Activated CD8-positive, alpha-beta T cell treated with anti-CD3 and anti-CD28 coated beads, Interleukin-2, amount 10 ng/mL, durations not matched to agents 7 days and 5 days (primary cell): Measurements from ENCODE around the gene ENTPD1. TPM values are rescaled to one million over a fixed set of nuclear protein-coding genes. Genes with fewer than 3 reads are reported as not detected.

Experiments
- ATAC-seq: fragments of 150-1000 bp; cut with Tn5 transposase; one replicate; pipeline ENCODE4 v1.10.0; 2021; ENCODE audit warnings: moderate library complexity
- CTCF ChIA-PET: fragments of 350-600 bp; sonication (Branson Sonifier 250); formaldehyde crosslinking; loops from one replicate; lab custom pipeline; 2021; ENCODE audit warnings: antibody characterized with exemption; lab: Charles Lee
- POLR2A ChIA-PET: fragments of 350-600 bp; sonication (Branson Sonifier 250); formaldehyde crosslinking; loops from one replicate; lab custom pipeline; 2021; ENCODE audit warnings: antibody characterized with exemption; lab: Charles Lee
- DNase-seq: peaks from one replicate; pipeline ENCODE4 v3.0.0-alpha.2; 2020
- H3K27ac Mint-ChIP-seq: one replicate; pipeline ENCODE4 v1.8.0; 2021; ENCODE audit warnings: mild to moderate bottlenecking, mixed read lengths
- H3K27me3 Mint-ChIP-seq: one replicate; pipeline ENCODE4 v1.8.0; 2021; ENCODE audit warnings: low read depth, mixed read lengths
- H3K36me3 Mint-ChIP-seq: one replicate; pipeline ENCODE4 v1.8.0; 2021; ENCODE audit warnings: low read depth, mixed read lengths
- H3K4me1 Mint-ChIP-seq: one replicate; pipeline ENCODE4 v1.8.0; 2021; ENCODE audit warnings: low read depth, mixed read lengths
- H3K4me3 Mint-ChIP-seq: one replicate; pipeline ENCODE4 v1.8.0; 2021; ENCODE audit warnings: mild to moderate bottlenecking, mixed read lengths
- H3K9me3 Mint-ChIP-seq: one replicate; pipeline ENCODE4 v1.8.0; 2022; ENCODE audit warnings: mixed read lengths; ENCODE audit not compliant: insufficient read depth
- total RNA-seq, 2 experiments: library from RNA; stranded (reverse); gene quantifications; one replicate each; pipeline ENCODE4 v1.2.3, GENCODE V29; 2021

ENTPD1 gene
- total RNA-seq, 2 experiments from 2014 or later: 14.2 to 14.9 TPM

DNA sequence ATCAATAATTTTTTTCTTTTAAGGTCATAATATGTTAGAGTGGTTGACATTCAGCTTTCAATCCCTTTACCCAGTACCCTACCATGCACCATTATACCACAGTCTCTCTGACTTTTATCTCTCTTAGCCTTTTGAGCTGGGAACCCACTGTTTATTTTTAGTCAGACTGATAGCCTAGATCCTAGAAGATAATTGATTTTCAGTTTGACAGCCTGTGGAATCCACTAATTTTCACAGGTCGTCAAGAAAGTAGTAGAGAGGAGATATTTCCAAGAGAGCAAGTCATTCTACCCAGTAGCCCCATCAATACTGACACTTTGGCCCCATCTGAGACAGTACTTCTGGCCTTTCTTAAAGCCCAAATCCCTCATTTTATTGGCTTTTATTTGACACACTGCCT is 84.7 kb downstream of the ENTPD1 start:
- Mint-ChIP-seq H3K27me3 (peaks cover 2% of the 10 kb centered on the region), H3K36me3 (peaks cover 4% of the 10 kb centered on the region), H3K4me1 (peaks cover 58% of the 10 kb centered on the region), H3K9me3 (no peaks in the 10 kb centered on the region), H3K27ac (peak overlapping the region; percentile 35), H3K4me3 (no peak overlapping the region)
- ChIA-PET POLR2A (interaction anchor here (0.8 to 3.0 kb wide), 6 partner anchors 9 to 146 kb away, joined by 3 to 21 read pairs (median 6); partner anchors contain the start of genes ENTPD1 and TCTN3), CTCF (interaction anchor here (1.1 to 25.7 kb wide), 16 partner anchors 9 to 157 kb away, joined by 3 to 775 read pairs (median 6); partner anchors contain the start of genes CC2D2B, ENTPD1 and TCTN3)
- DNase-seq (no peak), ATAC-seq (no peak)

- ChIA-PET CTCF (interaction anchor here (0.7 to 25.7 kb wide), 41 partner anchors 9 to 672 kb away, joined by 3 to 775 read pairs (median 4); partner anchors contain the start of genes CC2D2B, ENTPD1, TCTN3 and TLL2), POLR2A (interaction anchor here (0.6 to 2.8 kb wide), 7 partner anchors 10 to 182 kb away, joined by 3 to 21 read pairs (median 5); partner anchors contain the start of genes ENTPD1 and TCTN3)
- ATAC-seq: peak; percentile 67
- H3K27me3 Mint-ChIP-seq: peaks cover 2% of the 10 kb centered on the region
- peak; percentile 69 for DNase-seq
- H3K4me3 Mint-ChIP-seq: peak overlapping the region; percentile 27
- no peaks in the 10 kb centered on the region for H3K9me3 Mint-ChIP-seq
- peaks cover 6% of the 10 kb centered on the region for H3K36me3 Mint-ChIP-seq
- H3K27ac Mint-ChIP-seq: peak overlapping the region; percentile 76
- peaks cover 53% of the 10 kb centered on the region for H3K4me1 Mint-ChIP-seq
Measured at GRCh38 chr10:95841661-95842498, 85.9 kb downstream of the ENTPD1 start.

DNA sequence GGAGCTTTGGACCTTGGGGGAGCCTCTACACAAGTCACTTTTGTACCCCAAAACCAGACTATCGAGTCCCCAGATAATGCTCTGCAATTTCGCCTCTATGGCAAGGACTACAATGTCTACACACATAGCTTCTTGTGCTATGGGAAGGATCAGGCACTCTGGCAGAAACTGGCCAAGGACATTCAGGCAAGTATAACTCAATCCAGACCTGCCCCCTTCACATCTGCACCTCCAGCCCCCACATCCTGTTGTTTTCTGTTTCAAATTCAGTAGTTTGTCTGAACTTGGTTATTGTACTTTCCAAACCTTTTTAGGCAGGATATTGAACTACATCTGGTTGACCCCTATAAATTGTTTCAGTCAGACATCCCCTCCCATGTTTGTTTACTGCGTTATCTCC is 89.4 kb downstream of the ENTPD1 start:
- Mint-ChIP-seq H3K9me3 (no peaks in the 10 kb centered on the region), H3K4me1 (peaks cover 25% of the 10 kb centered on the region), H3K27ac (peak overlapping the region; percentile 52), H3K36me3 (peaks cover 20% of the 10 kb centered on the region), H3K4me3 (no peak overlapping the region), H3K27me3 (peaks cover 4% of the 10 kb centered on the region)
- peak; percentile 24 for ATAC-seq
- CTCF ChIA-PET: interaction anchor here (1.3 to 25.7 kb wide), 6 partner anchors 14 to 159 kb away, joined by 3 to 775 read pairs (median 98); partner anchors contain the start of genes ENTPD1 and TCTN3
- DNase-seq: peak; percentile 35
- POLR2A ChIA-PET: interaction anchor here (1.0 to 2.6 kb wide), 5 partner anchors 11 to 152 kb away, joined by 3 to 9 read pairs (median 5); partner anchors contain the start of gene TCTN3

GRCh38 chr10:95847007-95847406 is 91.0 kb downstream of the ENTPD1 start:
- no peak for DNase-seq
- ATAC-seq: no peak
- Mint-ChIP-seq H3K27me3 (peaks cover 4% of the 10 kb centered on the region), H3K4me3 (no peak overlapping the region), H3K27ac (no peak overlapping the region), H3K36me3 (peaks cover 23% of the 10 kb centered on the region), H3K4me1 (peaks cover 12% of the 10 kb centered on the region), H3K9me3 (no peaks in the 10 kb centered on the region)
- ChIA-PET CTCF (interaction anchor here (4.0 to 25.7 kb wide), 2 partner anchors 18 to 154 kb away, joined by 35 to 775 read pairs; partner anchors contain the start of gene TCTN3), POLR2A (no interaction called here)

DNA sequence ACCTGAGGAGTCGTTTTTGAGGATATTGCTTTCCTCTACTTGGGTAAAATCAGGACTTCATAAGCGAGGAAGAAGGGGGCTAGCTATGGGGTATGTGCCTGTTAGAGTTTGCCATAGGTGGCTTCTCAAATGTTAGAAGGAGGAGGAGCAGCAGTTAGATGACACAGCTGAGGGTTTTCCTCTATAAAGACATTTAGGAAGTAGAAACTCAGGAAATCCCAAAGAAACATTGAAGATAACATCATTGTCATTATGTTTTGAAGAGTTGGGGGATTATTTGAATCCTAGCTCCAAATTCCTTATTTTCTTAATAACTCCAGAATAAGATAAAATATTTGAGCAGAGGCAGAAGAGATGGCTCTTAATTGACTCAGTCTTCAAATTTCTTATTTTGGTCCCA is 92.9 kb downstream of the ENTPD1 start:
- peaks cover 12% of the 10 kb centered on the region for H3K4me1 Mint-ChIP-seq
- H3K4me3 Mint-ChIP-seq: no peak overlapping the region
- ATAC-seq (no peak), DNase-seq (no peak)
- H3K27me3 Mint-ChIP-seq: peaks cover 2% of the 10 kb centered on the region
- POLR2A ChIA-PET: interaction anchor here (1.1 kb wide), 1 partner anchor 155 kb away, joined by 5 read pairs; the partner anchor contains the start of gene TCTN3
- no peak overlapping the region for H3K27ac Mint-ChIP-seq
- CTCF ChIA-PET: interaction anchor here (1.0 to 25.7 kb wide), 4 partner anchors 12 to 155 kb away, joined by 3 to 775 read pairs (median 19); partner anchors contain the start of gene TCTN3
- peaks cover 21% of the 10 kb centered on the region for H3K36me3 Mint-ChIP-seq
- H3K9me3 Mint-ChIP-seq: no peaks in the 10 kb centered on the region

DNA sequence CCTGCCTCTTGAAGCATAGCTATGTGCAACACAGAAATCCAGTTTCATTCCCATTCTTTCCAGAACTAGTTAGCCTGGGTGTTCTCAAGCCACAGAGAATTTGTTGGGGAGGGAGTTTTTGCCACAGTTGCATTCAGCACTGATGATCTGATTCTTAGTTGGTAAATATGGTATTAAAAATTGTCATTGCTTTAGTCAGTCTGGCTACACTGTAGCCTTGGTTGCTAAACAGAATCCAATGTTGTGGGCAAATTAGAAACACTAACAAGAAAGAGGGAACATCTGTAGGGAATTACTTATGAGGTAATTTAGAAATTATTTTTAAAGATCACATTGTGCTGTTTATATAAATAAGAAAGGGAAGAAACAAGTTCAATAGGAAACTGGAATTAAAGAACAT is 94.8 kb downstream of the ENTPD1 start:
- H3K4me1 Mint-ChIP-seq: peaks cover 1% of the 10 kb centered on the region
- H3K4me3 Mint-ChIP-seq: no peak overlapping the region
- peaks cover 9% of the 10 kb centered on the region for H3K27me3 Mint-ChIP-seq
- no peak for DNase-seq
- no peak overlapping the region for H3K27ac Mint-ChIP-seq
- ChIA-PET POLR2A (no interaction called here), CTCF (interaction anchor here (1.3 to 25.7 kb wide), 3 partner anchors 9 to 157 kb away, joined by 5 to 775 read pairs (median 35); partner anchors contain the start of gene TCTN3)
- H3K9me3 Mint-ChIP-seq: no peaks in the 10 kb centered on the region
- no peak for ATAC-seq
- peaks cover 28% of the 10 kb centered on the region for H3K36me3 Mint-ChIP-seq

DNA sequence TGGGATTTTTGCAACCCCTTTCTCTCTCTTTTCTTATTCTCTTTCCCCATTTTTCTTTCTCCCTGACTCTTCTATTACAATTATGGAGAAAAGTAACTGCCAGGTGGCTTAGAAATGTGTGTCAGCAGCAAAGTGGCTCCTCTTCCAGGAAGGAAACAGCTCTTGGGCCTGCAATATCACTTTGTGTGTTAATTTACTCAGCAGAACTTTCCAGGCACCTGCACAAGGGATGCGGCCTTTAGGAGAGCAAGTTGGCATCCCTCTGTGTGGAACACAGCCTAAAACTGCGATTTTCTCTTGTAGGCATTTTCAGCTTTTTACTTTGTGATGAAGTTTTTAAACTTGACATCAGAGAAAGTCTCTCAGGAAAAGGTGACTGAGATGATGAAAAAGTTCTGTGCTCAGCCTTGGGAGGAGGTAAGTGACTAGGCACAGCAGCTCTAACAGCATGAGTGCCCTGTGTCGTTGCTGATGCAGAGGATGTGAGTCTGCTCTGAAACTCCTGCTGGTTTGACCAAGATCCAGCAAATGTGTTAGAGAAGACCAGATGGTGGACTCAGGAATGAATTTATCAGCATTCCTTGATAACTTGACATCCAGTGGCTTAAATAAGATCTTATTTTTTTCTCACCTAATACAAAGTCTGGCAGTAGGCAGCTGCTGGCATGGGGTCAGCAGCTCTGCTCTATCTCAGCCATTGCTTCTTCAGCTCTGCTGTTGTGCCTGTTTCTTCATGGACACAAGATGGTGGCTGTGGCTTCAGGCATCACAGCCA is 104.4 kb downstream of the ENTPD1 start:
- peaks cover 7% of the 10 kb centered on the region for H3K36me3 Mint-ChIP-seq
- DNase-seq (no peak), ATAC-seq (no peak)
- H3K27ac Mint-ChIP-seq: no peak overlapping the region
- ChIA-PET CTCF (interaction anchor here (1.1 to 10.0 kb wide), 5 partner anchors 11 to 171 kb away, joined by 3 to 185 read pairs (median 4); partner anchors contain the start of genes CC2D2B and TCTN3), POLR2A (interaction anchor here (0.8 to 1.1 kb wide), 2 partner anchors 14 to 166 kb away, joined by 3 to 5 read pairs; partner anchors contain the start of gene TCTN3)
- peaks cover 3% of the 10 kb centered on the region for H3K27me3 Mint-ChIP-seq
- H3K9me3 Mint-ChIP-seq: no peaks in the 10 kb centered on the region
- H3K4me3 Mint-ChIP-seq: no peak overlapping the region
- H3K4me1 Mint-ChIP-seq: peaks cover 15% of the 10 kb centered on the region

DNA sequence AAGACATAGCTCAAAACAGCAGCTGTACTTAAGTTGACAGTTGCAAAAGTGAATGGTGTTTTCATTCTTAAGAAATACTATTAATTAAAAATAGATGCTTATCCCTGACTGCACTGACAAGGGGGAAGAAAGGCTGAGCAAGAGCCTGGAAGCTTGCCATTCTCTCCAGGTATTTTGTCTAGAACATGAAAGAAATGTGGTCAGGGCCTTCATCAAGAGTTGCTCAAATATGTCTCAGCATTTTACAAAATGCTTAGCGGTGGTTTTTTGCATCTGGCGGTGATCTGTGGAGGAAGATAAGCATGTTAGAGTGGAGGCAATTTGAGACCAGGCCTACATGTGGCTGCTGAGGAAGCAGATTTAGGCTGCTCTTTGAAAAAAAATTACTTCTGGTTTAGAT is 105.4 kb downstream of the ENTPD1 start:
- peaks cover 20% of the 10 kb centered on the region for H3K4me1 Mint-ChIP-seq
- ChIA-PET POLR2A (interaction anchor here (1.1 kb wide), 1 partner anchor 15 kb away, joined by 5 read pairs; no protein-coding TSS in a partner anchor), CTCF (interaction anchor here (1.1 to 10.0 kb wide), 4 partner anchors 12 to 172 kb away, joined by 3 to 185 read pairs (median 20); partner anchors contain the start of gene TCTN3)
- H3K4me3 Mint-ChIP-seq: no peak overlapping the region
- ATAC-seq: no peak
- no peak overlapping the region for H3K27ac Mint-ChIP-seq
- peaks cover 2% of the 10 kb centered on the region for H3K36me3 Mint-ChIP-seq
- no peaks in the 10 kb centered on the region for H3K27me3 Mint-ChIP-seq
- no peak for DNase-seq
- no peaks in the 10 kb centered on the region for H3K9me3 Mint-ChIP-seq

DNA sequence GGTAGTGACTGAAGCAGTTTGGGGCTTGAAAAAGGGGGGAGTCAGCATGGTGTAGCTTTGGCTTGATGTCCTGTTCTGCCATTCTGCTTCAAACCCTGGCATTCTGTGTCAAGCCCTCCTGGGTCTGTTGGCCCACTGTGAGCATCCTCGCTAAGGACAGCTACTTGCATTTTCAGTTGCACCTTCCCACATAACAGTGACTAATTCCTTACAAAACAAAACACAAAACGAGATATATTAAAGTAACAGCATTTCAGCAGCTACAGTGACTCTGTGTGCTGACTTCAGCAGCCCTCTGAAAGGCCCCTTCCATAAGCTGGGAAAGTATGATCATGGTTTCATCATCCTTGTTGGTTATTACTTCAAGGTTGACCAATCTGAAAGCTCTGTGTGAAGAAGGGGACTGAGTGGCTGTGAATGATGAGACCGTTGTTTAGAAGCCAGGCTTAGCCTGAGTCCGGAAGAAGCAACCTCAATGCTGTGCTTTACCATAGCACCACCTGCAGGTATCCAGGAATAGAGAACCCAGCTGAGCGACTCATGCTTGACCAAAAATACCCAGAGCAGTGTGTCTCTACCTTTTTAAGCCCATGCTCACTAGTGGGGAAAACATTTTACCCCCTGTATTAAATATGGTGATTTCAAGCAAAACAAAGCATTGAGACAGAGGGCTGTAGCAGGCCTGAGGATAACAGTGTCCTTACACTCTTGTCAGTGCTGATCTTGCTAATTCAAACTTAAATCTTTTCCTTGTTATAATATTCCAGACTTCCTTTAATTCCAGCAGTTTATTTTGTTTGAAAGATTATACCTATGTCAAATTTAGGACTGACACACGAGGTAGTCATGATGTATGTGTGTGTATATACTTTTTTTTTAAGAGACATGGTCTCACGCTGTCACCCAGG is 109.2 kb downstream of the ENTPD1 start:
- ChIA-PET POLR2A (interaction anchor here (0.9 to 2.5 kb wide), 4 partner anchors 22 to 171 kb away, joined by 3 to 31 read pairs (median 6); partner anchors contain the start of genes ENTPD1 and TCTN3), CTCF (interaction anchor here (0.6 to 10.0 kb wide), 56 partner anchors 9 to 433 kb away, joined by 3 to 249 read pairs (median 4); partner anchors contain the start of genes ALDH18A1, CC2D2B, ENTPD1 and TCTN3)
- Mint-ChIP-seq H3K9me3 (no peaks in the 10 kb centered on the region), H3K27ac (peak overlapping the region; percentile 74), H3K4me3 (no peak overlapping the region), H3K36me3 (peaks cover 9% of the 10 kb centered on the region), H3K4me1 (peaks cover 36% of the 10 kb centered on the region), H3K27me3 (no peaks in the 10 kb centered on the region)
- peak; percentile 90 for ATAC-seq
- DNase-seq: peak; percentile 72
